ENCODE measurements around the gene PRH2. TPM values are rescaled to one million over a fixed set of nuclear protein-coding genes. Genes with fewer than 3 reads are reported as not detected.

Gene PRH2
- total RNA-seq, 1 donor from 2014 or later, result not detected

GRCh38 chr12:10910380-10910779 is 18.7 kb upstream of the PRH2 start:
- H3K4me1 Mint-ChIP-seq (ENCODE audit: low read depth), result no peaks in the 10 kb centered on the region
- H3K27ac Mint-ChIP-seq, result no peak overlapping the region
- H3K27me3 Mint-ChIP-seq, result no peaks in the 10 kb centered on the region
- H3K9me3 Mint-ChIP-seq (ENCODE audit: low read depth), result no peaks in the 10 kb centered on the region
- H3K36me3 Mint-ChIP-seq (ENCODE audit: insufficient read depth), result peaks cover 5% of the 10 kb centered on the region
- DNase-seq (ENCODE audit: low spot score, unreplicated experiment), result no peak
- no peak for TF ChIP-seq CTCF (IDR thresholded peaks at IDR 0.05; ENCODE audit: unreplicated experiment)
- H3K4me3 Mint-ChIP-seq (ENCODE audit: low read depth), result no peak overlapping the region

- Mint-ChIP-seq H3K9me3 (ENCODE audit: low read depth) (peaks cover 7% of the 10 kb centered on the region), H3K27ac (no peak overlapping the region), H3K4me1 (ENCODE audit: low read depth) (no peaks in the 10 kb centered on the region), H3K27me3 (no peaks in the 10 kb centered on the region), H3K4me3 (ENCODE audit: low read depth) (no peak overlapping the region), H3K36me3 (ENCODE audit: insufficient read depth) (peaks cover 2% of the 10 kb centered on the region)
- no peak for TF ChIP-seq CTCF (IDR thresholded peaks at IDR 0.05; ENCODE audit: unreplicated experiment)
- no peak for DNase-seq (ENCODE audit: low spot score, unreplicated experiment)
Observed at GRCh38 chr12:10919809-10920208, 9.2 kb upstream of the PRH2 start.

GRCh38 chr12:10926269-10926668 is 2.8 kb upstream of the PRH2 start:
- no peak for DNase-seq (ENCODE audit: low spot score, unreplicated experiment)
- H3K4me1 Mint-ChIP-seq (ENCODE audit: low read depth), result peaks cover 2% of the 10 kb centered on the region
- H3K9me3 Mint-ChIP-seq (ENCODE audit: low read depth), result peaks cover 17% of the 10 kb centered on the region
- no peak overlapping the region for H3K27ac Mint-ChIP-seq
- no peak overlapping the region for H3K4me3 Mint-ChIP-seq (ENCODE audit: low read depth)
- peaks cover 17% of the 10 kb centered on the region for H3K36me3 Mint-ChIP-seq (ENCODE audit: insufficient read depth)
- H3K27me3 Mint-ChIP-seq, result no peaks in the 10 kb centered on the region
- TF ChIP-seq CTCF (IDR thresholded peaks at IDR 0.05; ENCODE audit: unreplicated experiment), result no peak

GRCh38 chr12:10936506-10936905 is 7.5 kb downstream of the PRH2 start:
- Mint-ChIP-seq H3K27me3 (no peaks in the 10 kb centered on the region), H3K4me1 (ENCODE audit: low read depth) (peaks cover 4% of the 10 kb centered on the region), H3K4me3 (ENCODE audit: low read depth) (no peak overlapping the region), H3K9me3 (ENCODE audit: low read depth) (peaks cover under 1% of the 10 kb centered on the region), H3K27ac (no peak overlapping the region), H3K36me3 (ENCODE audit: insufficient read depth) (no peaks in the 10 kb centered on the region)
- no peak for DNase-seq (ENCODE audit: low spot score, unreplicated experiment)
- TF ChIP-seq CTCF (IDR thresholded peaks at IDR 0.05; ENCODE audit: unreplicated experiment), result no peak

- DNase-seq (ENCODE audit: low spot score, unreplicated experiment), result no peak
- Mint-ChIP-seq H3K4me1 (ENCODE audit: low read depth) (peaks cover 8% of the 10 kb centered on the region), H3K27me3 (no peaks in the 10 kb centered on the region), H3K36me3 (ENCODE audit: insufficient read depth) (peaks cover 3% of the 10 kb centered on the region), H3K9me3 (ENCODE audit: low read depth) (peaks cover 12% of the 10 kb centered on the region), H3K4me3 (ENCODE audit: low read depth) (no peak within 1 kb of the TSS), H3K27ac (no peak within 1 kb of the TSS)
- TF ChIP-seq CTCF (IDR thresholded peaks at IDR 0.05; ENCODE audit: unreplicated experiment), result no peak
Observed at GRCh38 chr12:10939163-10939562, 10.1 kb downstream of the PRH2 start, which contains the start of gene TAS2R14. Gene TAS2R14, minus strand, starts transcription at chr12:10939263. Its CDS starts 56 bp downstream, at chr12:10939207.

Measured in progenitor cell of endocrine pancreas (in vitro differentiated cells).